Hepatocyte (in vitro differentiated cells): ENCODE results near the gene MSMO1. TPM values are rescaled to one million over a fixed set of nuclear protein-coding genes. Genes with fewer than 3 reads are reported as not detected.
A peak's percentile ranks its signal among the peaks of the same experiment; 100 is the strongest.

ENCODE experiments used
- DNase-seq: peaks from one replicate; pipeline ENCODE4 v3.0.0-alpha.2; 2016; ENCODE audit warnings: low spot score
- H2AFZ ChIP-seq: fragments of 200-600 bp; sonication (generic); 2 replicates; pipeline ENCODE4 v1.6.0; 2016; ENCODE audit warnings: antibody characterized with exemption, mild to moderate bottlenecking
- H3K27ac ChIP-seq: fragments of 200-600 bp; sonication (generic); 2 replicates; pipeline ENCODE4 v1.5.1; 2016; ENCODE audit warnings: mild to moderate bottlenecking
- H3K27me3 ChIP-seq: fragments of 200-600 bp; sonication (generic); 2 replicates; pipeline ENCODE4 v1.6.1; 2016
- H3K36me3 ChIP-seq: fragments of 200-600 bp; sonication (generic); replicated peaks from 2 replicates; pipeline ENCODE4 v1.5.1; 2016; ENCODE audit warnings: low read depth; ENCODE audit not compliant: insufficient read depth
- H3K4me1 ChIP-seq: fragments of 200-600 bp; sonication (generic); 2 replicates; pipeline ENCODE4 v1.5.1; 2016; ENCODE audit warnings: mild to moderate bottlenecking, moderate library complexity; ENCODE audit not compliant: insufficient read depth
- H3K4me2 ChIP-seq: fragments of 200-600 bp; sonication (generic); 2 replicates; pipeline ENCODE4 v1.6.0; 2016
- H3K4me3 ChIP-seq: fragments of 200-600 bp; sonication (generic); 2 replicates; pipeline ENCODE4 v1.5.1; 2016; ENCODE audit warnings: mild to moderate bottlenecking
- H3K79me2 ChIP-seq: fragments of 200-600 bp; sonication (generic); 2 replicates; pipeline ENCODE4 v1.6.0; 2017; ENCODE audit warnings: mild to moderate bottlenecking
- H3K9me2 ChIP-seq: fragments of 200-600 bp; sonication (generic); replicated peaks from 2 replicates; pipeline ENCODE4 v1.6.0; 2017; ENCODE audit warnings: mild to moderate bottlenecking; ENCODE audit not compliant: insufficient read depth
- H3K9me3 ChIP-seq: fragments of 200-600 bp; sonication (generic); 2 replicates; pipeline ENCODE4 v1.5.1; 2016; ENCODE audit warnings: low read depth, mild to moderate bottlenecking
- H4K20me1 ChIP-seq: fragments of 200-600 bp; sonication (generic); 2 replicates; pipeline ENCODE4 v1.6.0; 2016; ENCODE audit warnings: mild to moderate bottlenecking; ENCODE audit not compliant: insufficient read depth, poor library complexity, severe bottlenecking
- CTCF ChIP-seq: fragments of 200-600 bp; sonication (generic); IDR thresholded peaks from 2 replicates; pipeline ENCODE4 v1.5.1; 2016; ENCODE audit warnings: antibody characterized with exemption, mild to moderate bottlenecking; ENCODE audit not compliant: poor library complexity
- EZH2 ChIP-seq: fragments of 200-600 bp; sonication (generic); IDR thresholded peaks from 2 replicates; pipeline ENCODE4 v1.6.1; 2016; ENCODE audit warnings: antibody characterized with exemption, mild to moderate bottlenecking, borderline replicate concordance
- EZH2phosphoT487 ChIP-seq: fragments of 200-600 bp; sonication (generic); IDR thresholded peaks from one replicate; pipeline ENCODE4 v1.6.1; 2018; ENCODE audit warnings: antibody characterized with exemption, mild to moderate bottlenecking, low read depth, moderate library complexity; ENCODE audit not compliant: unreplicated experiment, severe bottlenecking
- WGBS: methylation state at CpG from one replicate; pipeline ENCODE4 v1.1.6; 2016; ENCODE audit warnings: low lambda C conversion rate; ENCODE audit errors: missing lambda C conversion rate; 5-methylcytosine and 5-hydroxymethylcytosine counted together
- polyA plus RNA-seq: library from polyadenylated mRNA; unstranded; fragments of >200 nt; fragmentation: Nextera tagmentation; extraction: Ambion mirVana; gene quantifications from 2 replicates; pipeline ENCODE4 v1.2.1, GENCODE V29; 2016
- total RNA-seq: library from RNA; depleted of rRNA; stranded (reverse); fragments of >200 nt; gene quantifications from 2 replicates; pipeline ENCODE4 v1.2.3, GENCODE V29; 2014

MSMO1 gene
- total and polyA plus RNA-seq, 2 experiments from 2014 or later, result 391 to 747 TPM

DNA sequence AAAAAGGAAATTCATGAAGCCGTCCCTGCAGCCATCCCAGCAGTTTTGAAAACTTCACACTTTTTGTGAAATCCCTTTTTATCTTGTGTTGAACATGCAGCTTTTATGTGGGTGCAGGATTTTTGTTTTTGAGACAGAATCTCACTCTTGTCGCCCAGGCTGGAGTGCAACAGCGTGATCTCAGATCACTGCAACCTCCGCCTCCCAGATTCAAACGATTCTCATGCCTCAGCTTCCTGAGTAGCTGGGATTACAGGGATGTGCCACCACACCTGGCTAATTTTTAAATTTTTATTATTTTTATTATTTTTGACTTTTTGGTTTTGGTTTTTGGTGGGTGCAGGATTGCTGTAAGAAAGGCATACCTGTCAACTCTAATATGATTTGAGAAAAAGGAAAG is 8.0 kb upstream of the MSMO1 start:
- DNase-seq, result no peak
- H3K27ac ChIP-seq, result no peak overlapping the region

GRCh38 chr4:165324236-165324917 is 3.1 kb upstream of the MSMO1 start:
- Histone ChIP-seq H4K20me1 (peaks cover 12% of the 10 kb centered on the region), H3K27me3 (no peaks in the 10 kb centered on the region), H3K4me2 (peak overlapping the region; percentile 28), H3K4me3 (no peak overlapping the region), H3K9me2 (no peaks in the 10 kb centered on the region), H3K9me3 (no peaks in the 10 kb centered on the region), H3K27ac (peak overlapping the region; percentile 95), H3K79me2 (peaks cover 18% of the 10 kb centered on the region), H2AFZ (no peak overlapping the region), H3K36me3 (no peaks in the 10 kb centered on the region), H3K4me1 (peaks cover 6% of the 10 kb centered on the region)
- no peak for TF ChIP-seq EZH2phosphoT487
- no peak for TF ChIP-seq EZH2
- TF ChIP-seq CTCF, result no peak
- peak; percentile 41 for DNase-seq
- WGBS, result 77% methylated on average over 7 of the region's 7 CpGs

More for the DNA sequence above, 8.0 kb upstream of the MSMO1 start:
- no peaks in the 10 kb centered on the region for H4K20me1 ChIP-seq
- no peaks in the 10 kb centered on the region for H3K27me3 ChIP-seq
- H3K79me2 ChIP-seq, result no peaks in the 10 kb centered on the region
- no peak overlapping the region for H3K4me3 ChIP-seq
- TF ChIP-seq CTCF, result no peak
- no peak for TF ChIP-seq EZH2
- no peak for TF ChIP-seq EZH2phosphoT487
- no peaks in the 10 kb centered on the region for H3K36me3 ChIP-seq
- no peak overlapping the region for H3K4me2 ChIP-seq
- H3K4me1 ChIP-seq, result no peaks in the 10 kb centered on the region
- WGBS, result 95% methylated on average over 5 of the region's 5 CpGs
- no peaks in the 10 kb centered on the region for H3K9me2 ChIP-seq
- H3K9me3 ChIP-seq, result no peaks in the 10 kb centered on the region
- no peak overlapping the region for H2AFZ ChIP-seq

DNA sequence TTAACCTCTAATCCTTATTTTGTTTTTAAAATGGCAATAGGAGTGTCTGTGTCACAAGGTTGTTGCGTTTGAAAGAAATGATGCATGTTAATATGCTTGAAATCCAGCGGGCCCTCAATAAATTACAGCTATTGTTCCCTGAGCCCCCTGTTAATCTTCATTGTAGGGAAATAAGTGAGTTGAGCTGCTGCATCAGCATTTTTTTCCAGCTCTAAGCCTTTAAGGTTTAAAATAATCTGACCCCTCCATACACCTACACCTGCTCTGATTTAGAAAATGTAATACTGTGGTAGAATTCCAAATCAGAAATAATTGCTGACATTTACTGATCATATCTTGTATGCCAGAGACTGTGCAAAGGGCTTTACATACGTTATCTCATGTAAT is 2.6 kb upstream of the MSMO1 start:
- TF ChIP-seq CTCF, result no peak
- TF ChIP-seq EZH2, result no peak
- Histone ChIP-seq H3K27me3 (no peaks in the 10 kb centered on the region), H3K4me2 (no peak overlapping the region), H4K20me1 (peaks cover 17% of the 10 kb centered on the region), H3K4me3 (no peak overlapping the region), H3K36me3 (no peaks in the 10 kb centered on the region), H3K4me1 (peaks cover 6% of the 10 kb centered on the region), H3K9me2 (no peaks in the 10 kb centered on the region), H2AFZ (no peak overlapping the region), H3K79me2 (peaks cover 23% of the 10 kb centered on the region), H3K9me3 (no peaks in the 10 kb centered on the region), H3K27ac (peak overlapping the region; percentile 95)
- DNase-seq, result no peak
- whole genome bisulfite sequencing, result 91% methylated on average over 3 of the region's 3 CpGs
